NOMO-1 (cell line): ENCODE data around the gene TXLNB.

ENCODE experiments used
- DNase-seq, 2 experiments: peaks; one replicate each; lab custom pipeline; 2025; ENCODE audit not compliant: unreplicated experiment in 2 of 2; lab: John Stamatoyannopoulos, UW

TXLNB gene

GRCh38 chr6:139275279-139276055 is 16.3 kb downstream of the TXLNB start:
- DNase-seq: no peak

DNA sequence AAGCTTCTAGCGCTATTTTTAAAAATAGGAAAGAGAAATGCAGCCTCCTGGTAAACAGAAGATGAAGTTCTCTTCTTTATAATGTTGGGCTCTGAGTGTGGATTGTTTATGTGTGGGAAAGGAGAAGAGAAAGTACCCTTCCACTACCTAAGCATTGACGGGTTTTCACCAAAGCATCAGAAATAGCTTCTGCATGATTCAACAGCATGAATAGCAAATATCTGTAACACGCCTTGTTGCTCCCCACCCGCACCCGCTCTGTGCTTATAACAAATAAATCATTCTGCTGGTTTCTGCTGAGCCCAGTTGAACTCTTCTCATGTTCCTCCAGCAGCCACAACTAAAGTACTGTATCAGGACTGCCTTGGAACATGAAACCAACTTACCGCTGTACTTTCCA is 20.7 kb downstream of the TXLNB start:
- peak in 1 of 2 experiments; percentile 76 for DNase-seq

DNA sequence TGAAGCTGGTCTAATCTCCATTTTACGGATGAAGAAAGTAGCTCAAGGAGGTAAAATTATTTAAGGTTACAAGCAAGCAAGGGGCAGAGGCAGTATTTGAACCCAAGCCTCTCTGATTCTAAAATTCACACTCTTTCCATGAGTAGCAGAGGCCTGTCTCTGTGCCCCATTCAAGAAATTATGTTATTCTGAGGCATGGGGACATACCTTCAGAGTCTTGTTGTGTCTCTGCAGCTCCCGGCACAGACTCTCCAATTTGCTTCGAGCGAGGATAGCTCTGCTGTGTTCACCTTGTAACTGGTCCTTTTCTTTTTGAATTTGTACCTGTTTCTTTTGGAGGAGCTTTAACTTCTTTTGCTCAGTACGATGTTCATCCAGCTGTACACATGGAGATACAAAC is 21.5 kb downstream of the TXLNB start:
- DNase-seq: no peak

DNA sequence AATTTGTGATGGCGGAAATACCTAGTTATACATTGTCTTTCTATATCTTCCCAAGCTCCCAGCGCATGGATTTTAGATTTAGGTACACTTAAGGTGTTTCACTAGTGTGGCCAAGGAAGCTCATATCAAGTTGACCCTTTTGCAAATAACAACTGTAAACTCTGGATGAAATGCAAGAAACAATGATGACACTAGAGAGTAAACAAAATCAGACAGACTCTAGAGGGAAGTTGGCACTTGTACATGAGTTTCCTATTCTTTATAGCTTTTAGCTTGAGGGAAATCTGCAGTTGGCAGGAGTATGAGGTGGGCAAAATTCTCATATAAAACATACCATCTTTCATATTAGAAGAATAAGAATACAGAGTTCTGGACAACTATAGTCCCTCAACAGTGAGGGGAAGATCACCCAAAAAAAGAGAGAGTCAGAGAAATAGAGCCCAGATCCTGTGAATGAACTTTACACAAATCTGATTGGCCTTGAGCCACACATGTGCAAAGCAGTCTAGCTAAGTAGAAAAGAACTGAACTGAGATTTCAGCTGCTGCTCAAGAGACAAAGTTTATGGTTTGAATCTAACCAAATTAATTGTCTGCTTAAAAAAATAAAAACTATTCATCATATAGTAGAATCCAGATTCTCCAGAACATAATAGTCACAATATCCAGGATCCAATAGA is 26.1 kb downstream of the TXLNB start:
- DNase-seq: no peak

DNA sequence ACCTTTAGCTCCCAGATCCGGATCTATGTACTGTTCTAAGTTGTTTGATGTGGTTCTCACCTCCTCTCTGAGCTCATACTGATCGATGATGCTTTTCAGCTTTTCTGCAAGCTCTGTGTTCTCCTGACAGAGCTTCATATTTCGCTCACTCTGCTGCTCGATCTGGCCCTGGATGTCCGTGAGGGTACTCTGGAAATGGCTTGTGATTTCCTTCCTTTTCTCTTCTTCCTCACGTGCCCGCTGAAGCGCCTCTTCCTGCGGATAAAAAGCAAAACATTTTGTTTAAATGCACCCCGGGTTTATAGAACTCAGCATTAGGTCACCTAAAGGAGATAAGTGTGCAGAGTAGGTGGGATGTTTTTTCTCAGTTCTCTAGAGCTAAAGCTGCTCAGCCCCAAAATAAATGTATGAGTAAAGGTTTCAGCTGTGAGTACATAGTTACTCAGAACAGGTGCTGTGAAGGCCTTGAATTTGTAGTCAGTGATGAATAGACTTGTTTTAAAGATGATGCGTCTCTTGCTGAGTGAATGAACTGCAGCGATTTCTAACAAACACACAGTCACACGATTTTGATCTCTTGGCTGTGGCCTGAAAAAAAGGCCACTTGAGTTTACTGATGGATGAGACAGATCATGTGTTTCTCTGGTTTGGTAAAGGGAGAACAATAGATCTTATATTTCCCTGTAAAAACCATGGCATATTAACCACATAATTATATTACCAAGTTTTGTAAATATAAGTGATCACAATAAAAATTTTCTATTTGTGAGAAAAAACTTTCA is 29.1 kb downstream of the TXLNB start:
- no peak for DNase-seq

GRCh38 chr6:139257821-139258398 is 33.9 kb downstream of the TXLNB start:
- DNase-seq: no peak

DNA sequence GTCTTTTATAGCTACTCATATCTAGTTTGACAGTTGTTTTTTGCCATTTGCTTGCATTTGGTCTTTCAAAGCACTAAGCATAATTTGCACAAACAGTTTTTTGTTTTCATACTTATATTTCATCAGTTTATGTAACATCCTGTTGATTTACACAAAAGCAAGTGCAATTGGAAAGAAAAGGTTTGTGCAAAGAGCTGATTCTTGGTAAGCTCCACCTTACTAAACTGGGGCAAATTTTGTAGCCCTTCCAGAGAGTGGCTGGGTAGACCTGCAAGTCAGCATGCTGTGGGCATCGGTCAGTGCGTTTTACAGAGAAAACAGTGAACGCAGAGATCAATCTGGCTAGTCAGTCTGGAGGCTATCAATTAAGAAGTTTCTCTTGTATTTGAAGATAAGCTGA is 34.5 kb downstream of the TXLNB start:
- DNase-seq: no peak

DNA sequence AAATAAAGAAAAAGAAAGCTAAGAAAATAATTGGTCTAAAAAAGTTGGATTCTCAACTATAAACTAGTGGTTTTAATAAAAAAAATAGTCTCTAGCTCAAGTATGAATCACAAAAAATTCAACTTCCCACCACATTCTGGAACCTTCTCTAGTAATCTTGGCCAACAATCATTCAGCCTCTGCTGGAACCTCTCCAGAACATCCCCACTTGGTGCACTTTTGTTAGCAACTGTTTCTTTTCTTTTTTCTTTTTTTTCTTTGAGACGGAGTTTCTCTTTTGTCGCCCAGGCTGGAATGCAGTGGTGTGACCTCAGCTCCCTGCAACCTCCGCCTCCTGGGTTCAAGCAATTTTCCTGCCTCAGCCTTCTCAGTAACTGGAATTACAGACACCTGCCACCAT is 35.7 kb downstream of the TXLNB start:
- no peak for DNase-seq

DNA sequence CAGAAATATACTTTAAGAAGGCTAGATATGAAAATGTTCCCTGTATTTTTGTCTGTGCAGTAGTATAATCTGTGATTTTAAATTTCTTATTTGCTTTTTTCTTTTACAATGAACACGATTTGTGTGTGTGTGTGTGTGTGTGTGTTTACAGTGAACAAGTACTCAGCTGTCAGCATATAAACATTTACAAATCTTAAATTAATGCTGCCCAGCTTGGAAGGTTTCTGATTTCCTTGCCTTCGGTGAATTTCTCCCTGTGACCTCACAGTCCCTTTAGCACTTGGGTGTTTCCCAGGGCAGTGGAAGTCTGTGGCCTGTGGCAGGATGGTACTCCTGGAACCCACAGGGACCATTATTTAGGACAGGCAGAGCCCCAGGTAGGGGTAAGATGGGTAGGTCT is 37.6 kb downstream of the TXLNB start:
- no peak for DNase-seq

GRCh38 chr6:139253656-139254055 is 38.1 kb downstream of the TXLNB start:
- DNase-seq: no peak

DNA sequence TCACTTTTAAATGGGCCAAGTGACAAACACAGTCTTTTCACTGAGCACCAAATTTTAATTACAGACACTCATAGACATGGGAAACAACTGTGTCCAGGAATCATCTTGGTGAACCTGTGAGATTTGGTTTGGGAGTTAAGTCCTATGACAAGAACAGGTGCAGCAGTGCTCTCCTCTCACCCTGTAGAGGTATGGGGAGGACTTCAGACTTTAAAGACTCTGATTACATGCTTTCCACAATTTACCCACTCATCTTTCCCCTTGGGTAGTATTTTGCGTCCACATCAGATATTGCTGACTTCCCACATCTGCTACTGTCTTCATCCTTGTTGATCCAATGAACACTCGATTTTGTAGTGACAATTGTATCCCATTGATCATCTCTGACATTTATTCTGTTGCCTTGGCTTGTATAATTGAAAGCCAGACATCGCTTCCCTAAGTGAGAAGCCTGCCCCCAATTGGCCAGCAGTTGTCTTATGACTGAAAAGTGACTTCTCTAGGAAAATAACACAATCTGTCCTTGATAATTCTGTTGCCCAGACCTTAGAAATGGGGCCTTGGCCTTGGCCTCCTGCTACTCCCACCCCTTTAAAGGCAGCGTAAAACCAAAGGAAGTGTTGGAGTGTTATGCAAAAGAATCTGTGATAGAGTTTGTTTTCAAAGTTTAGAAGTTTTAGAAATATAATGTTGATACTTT is 40.0 kb downstream of the TXLNB start:
- DNase-seq: no peak

- no peak for DNase-seq
Measured at GRCh38 chr6:139251045-139251690, 40.6 kb downstream of the TXLNB start.

DNA sequence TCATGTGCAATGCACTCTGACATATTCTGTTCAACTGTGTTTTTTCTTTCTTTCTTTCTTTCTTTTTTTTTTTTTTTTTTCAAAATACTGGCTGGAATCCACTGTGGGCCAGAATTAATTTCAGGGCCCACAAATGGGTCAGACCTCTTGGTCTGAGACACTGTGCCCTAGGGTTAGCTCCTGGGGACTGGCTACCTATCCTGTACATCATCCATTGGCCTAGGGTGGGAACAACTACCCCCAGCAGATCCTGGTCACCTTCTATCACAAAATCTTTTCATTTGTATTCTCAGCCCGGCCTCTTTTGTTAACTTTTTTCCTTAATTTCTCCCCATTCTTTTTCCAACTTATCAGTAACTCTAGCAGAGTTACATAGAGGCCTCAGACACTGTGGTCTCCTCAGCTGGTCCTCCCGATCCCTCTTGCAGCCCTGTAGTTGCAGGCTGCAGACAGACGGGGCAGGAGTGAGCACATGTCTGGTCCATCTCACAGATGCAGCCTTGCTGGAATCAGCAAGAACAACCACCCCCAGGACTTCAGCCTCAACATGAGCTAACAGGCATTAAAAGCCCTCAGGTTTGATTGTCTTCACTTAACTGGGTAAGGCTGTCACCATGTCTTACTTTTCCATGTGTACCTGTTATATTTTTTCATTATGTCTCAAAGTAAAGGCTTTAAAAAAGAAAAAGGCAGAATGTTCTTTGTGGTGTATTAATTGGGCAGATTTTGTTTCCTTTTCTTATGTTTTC is 41.3 kb downstream of the TXLNB start:
- peak in 1 of 2 experiments; percentile 11 for DNase-seq

DNA sequence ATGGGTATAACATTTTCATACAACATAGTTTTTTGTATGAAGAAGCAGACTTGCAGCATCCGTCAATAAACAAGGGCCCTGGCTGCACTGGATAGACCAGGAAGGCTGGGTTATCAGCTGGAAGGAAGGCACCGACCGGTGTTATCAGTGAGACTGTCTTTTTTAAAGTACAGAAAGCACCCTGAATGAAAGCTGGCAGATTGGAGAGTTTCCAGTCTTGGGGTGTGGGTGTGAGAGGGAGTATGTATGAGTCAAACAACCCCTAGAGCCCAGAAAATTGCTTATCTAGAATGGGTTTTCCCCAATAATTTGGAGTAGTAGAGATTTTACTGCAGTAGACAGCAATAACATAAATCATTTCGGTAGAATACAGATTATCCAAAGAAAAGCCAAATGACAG is 42.4 kb downstream of the TXLNB start:
- DNase-seq: no peak

- DNase-seq: no peak
Measured at GRCh38 chr6:139248911-139249310, 42.9 kb downstream of the TXLNB start.

DNA sequence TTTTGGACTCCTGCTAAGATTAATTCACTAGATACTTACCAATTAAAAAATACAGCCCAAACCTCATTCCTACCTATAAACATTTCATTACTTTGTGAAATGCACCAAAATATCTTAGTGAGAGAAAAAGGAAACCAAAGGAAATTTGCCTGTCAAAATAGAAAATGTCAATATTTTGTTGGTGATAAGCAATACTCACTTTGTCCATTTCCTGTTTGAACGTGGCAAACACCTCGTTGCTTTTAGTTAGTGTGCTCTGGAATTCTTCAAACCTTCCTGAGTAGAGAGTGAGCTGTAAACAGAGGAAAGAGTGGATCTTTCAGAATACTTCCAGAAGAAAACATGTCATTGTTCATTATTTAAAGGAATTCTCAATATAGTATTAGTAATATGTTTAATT is 44.2 kb downstream of the TXLNB start:
- no peak for DNase-seq

DNA sequence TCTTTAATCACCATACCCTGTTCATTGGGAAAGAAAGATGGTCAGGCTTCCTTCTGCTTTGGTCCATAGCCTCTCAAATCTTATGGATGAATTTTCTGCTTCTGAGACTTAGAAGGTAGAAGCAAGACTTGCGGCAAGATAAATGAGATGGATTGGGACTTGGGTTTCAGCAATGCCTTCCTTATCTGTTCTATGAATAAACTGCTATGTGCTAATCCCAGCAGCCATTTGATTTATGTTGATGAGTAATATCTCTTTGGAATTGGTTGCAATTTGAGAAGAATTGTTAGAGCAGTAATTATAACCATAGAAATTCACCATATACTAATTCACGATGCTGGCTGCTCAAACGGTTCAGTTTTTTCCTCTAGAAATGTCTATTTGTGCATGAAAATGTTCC is 48.3 kb downstream of the TXLNB start:
- no peak for DNase-seq

- DNase-seq: no peak
Measured at GRCh38 chr6:139242457-139243240, 49.1 kb downstream of the TXLNB start.
